Prostate gland (tissue), 2 donors: ENCODE results near the gene ASIC1.

Source experiments
- POLR2A ChIP-seq: fragments of 450-650 bp; IDR thresholded peaks from one replicate; pipeline ENCODE4 v1.6.1; 2016; ENCODE audit warnings: antibody characterized with exemption, mild to moderate bottlenecking
- POLR2AphosphoS5 ChIP-seq: sonication (generic); formaldehyde crosslinking; IDR thresholded peaks from one replicate; pipeline ENCODE4 v1.6.1; 2017; ENCODE audit warnings: antibody characterized with exemption
- TF ChIP-seq, protein P1 (sequence below), 4 experiments: fragments of 200-600 bp in 2 of 4; fragments of 450-650 bp in 2 of 4; sonication (generic) in 2 of 4; IDR thresholded peaks; 1 replicate in 3 of 4; 2 replicates in 1 of 4; pipeline ENCODE4 v1.5.1; 2016 to 2019; ENCODE audit warnings: antibody characterized with exemption in 4 of 4, mild to moderate bottlenecking in 2 of 4, moderate library complexity in 2 of 4

DNA sequence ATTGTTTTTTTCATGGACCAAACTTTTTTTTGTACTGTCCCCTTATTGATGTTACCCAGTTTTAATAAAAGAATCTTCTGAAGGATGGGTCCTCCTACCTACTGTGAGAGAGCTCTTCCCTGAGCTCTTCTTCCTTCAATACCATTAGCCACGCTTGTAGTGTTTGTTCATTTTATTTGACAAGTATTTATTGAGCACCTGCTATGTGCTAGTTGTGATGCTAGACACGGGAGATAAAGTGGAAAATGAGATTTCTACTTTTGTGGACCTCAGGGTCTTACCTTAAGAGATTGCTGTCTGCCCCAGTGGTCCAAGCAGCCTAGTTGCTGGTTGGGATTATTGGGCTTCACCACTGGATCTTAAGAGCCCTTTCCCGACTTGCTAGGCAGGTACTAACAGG lies 43.2 kb downstream of the ASIC1 start:
- TF ChIP-seq, protein P1, sequence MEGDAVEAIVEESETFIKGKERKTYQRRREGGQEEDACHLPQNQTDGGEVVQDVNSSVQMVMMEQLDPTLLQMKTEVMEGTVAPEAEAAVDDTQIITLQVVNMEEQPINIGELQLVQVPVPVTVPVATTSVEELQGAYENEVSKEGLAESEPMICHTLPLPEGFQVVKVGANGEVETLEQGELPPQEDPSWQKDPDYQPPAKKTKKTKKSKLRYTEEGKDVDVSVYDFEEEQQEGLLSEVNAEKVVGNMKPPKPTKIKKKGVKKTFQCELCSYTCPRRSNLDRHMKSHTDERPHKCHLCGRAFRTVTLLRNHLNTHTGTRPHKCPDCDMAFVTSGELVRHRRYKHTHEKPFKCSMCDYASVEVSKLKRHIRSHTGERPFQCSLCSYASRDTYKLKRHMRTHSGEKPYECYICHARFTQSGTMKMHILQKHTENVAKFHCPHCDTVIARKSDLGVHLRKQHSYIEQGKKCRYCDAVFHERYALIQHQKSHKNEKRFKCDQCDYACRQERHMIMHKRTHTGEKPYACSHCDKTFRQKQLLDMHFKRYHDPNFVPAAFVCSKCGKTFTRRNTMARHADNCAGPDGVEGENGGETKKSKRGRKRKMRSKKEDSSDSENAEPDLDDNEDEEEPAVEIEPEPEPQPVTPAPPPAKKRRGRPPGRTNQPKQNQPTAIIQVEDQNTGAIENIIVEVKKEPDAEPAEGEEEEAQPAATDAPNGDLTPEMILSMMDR (IDR thresholded peaks at IDR 0.05), result no peak
- TF ChIP-seq POLR2A (no peak), POLR2AphosphoS5 (no peak)
